Measurements from ENCODE around the gene IFNL2.
"Not testable (repeated sequence)": the region's sequence is repeated elsewhere in the genome, so short reads cannot be mapped to it uniquely, and the experiment has no call there.

Gene IFNL2

GRCh38 chr19:39268085-39268484 is at the start of gene IFNL2:
TSS of gene IFNL2 (plus strand) at chr19:39268396. CDS start at chr19:39268569, 173 bp downstream.
- DNase-seq (ENCODE audit: low read depth), result not testable (repeated sequence)

GRCh38 chr19:39219108-39219507 is 49.1 kb upstream of the IFNL2 start:
- not testable (repeated sequence) for DNase-seq (ENCODE audit: low read depth)

DNA sequence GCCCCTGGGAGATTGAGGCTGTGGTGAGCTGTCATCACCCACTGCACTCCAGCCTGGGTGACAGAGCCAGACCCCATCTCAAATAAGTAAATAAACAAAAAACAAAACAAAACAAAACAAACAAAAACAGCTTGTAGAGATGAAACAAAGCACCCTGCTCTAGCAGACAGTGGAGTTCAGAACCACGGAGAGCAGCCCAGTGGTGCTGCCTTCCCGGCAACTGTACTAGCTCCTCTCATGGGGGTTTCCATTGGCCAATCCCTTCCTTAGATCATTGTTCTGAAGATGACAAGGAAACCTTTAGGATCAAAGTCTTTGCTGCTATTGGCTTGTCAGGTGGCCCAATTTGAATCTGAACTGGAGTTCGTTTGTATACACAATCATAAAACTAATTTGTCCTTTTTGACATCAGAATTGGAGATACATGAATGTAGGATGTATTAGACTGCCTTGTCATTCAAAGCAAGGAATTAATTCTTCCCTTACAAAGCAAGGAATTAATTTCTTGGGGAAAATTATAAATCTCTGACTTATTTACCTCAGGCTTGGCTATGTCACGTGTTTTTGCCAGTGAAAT is 44.4 kb upstream of the IFNL2 start:
- DNase-seq (ENCODE audit: low read depth), result no peak

DNA sequence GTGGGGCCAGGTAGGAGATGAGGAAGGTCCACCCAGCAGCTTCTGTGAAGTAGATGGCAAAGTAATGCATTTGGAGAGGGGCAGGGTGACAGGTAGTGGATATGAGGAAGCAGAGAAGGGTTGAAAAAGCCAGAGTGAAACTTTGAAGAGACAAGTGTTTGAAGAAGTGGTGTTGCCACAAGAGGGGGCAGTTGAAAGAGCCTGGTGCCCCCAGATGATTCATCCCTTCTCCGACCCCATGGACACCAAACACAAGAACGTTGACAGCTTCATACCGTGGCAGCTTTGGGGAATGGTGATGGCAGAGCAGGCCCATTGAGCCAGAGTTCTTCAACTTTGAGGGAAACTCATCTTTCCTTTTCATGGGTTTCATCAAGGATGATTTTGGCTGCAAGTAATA is 43.3 kb upstream of the IFNL2 start:
- no peak for DNase-seq (ENCODE audit: low read depth)

DNA sequence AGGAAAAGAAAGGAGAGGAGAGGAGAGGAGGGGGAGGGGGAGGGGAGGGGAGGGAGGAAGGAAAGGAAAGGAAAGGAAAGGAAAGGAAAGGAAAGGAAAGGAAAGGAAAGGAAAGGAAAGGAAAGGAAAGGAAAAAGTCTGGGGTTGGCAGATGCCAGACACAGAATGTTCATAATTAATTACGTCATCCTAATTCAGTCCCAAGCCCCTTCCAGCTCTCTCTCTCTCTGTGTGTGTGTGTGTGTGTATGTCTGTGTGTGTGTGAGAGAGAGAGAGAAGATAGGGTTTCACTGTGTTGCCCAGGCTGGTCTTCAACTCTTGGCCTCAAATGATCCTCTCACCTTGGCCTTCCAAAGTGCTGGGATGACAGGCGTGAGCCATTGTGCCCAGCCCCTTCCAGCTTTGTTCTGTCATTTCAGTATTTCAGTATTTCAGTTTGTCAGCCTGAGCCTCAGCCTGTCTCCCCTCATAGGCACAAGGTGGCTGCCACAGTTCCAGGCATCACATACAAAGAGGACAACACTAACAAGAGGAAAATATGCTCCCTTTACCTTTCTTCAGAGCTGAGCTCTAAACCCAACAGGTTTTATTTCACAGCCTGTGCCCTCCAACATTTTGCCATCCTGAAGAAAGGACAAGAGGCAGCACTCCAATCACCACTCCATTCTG is 38.0 kb upstream of the IFNL2 start:
- no peak for DNase-seq (ENCODE audit: low read depth)

- DNase-seq (ENCODE audit: low read depth), result no peak
Measured at GRCh38 chr19:39232708-39233107, 35.5 kb upstream of the IFNL2 start.

- peak; percentile 24 for DNase-seq (ENCODE audit: low read depth)
Measured at GRCh38 chr19:39236527-39236926, 31.7 kb upstream of the IFNL2 start.

GRCh38 chr19:39237200-39238184 is 30.7 kb upstream of the IFNL2 start:
- peak; percentile 14 for DNase-seq (ENCODE audit: low read depth)

GRCh38 chr19:39238209-39238608 is 30.0 kb upstream of the IFNL2 start:
- no peak for DNase-seq (ENCODE audit: low read depth)

- DNase-seq (ENCODE audit: low read depth), result no peak
Measured at GRCh38 chr19:39238944-39239343, 29.3 kb upstream of the IFNL2 start.

DNA sequence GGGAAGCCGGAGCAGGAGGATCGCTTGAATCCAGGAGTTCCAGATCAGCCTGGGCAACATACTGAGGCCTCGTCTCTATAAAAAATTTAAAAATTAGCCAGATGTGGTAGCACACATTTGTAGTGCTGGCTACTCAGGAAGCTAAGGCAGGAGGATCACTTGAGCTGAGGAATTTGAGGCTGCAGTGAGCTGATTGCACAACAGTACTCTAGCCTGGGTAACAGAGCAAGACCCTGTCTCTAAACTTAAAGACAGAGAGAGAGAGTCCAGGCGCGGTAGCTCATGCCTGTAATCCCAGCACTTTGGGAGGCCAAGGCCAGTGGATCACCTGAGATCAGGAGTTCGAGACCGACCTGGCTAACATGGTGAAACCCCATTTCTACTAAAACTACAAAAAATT is 27.8 kb upstream of the IFNL2 start:
- DNase-seq (ENCODE audit: low read depth), result no peak

GRCh38 chr19:39243741-39244140 is 24.5 kb upstream of the IFNL2 start:
- DNase-seq (ENCODE audit: low read depth), result not testable (repeated sequence)

DNA sequence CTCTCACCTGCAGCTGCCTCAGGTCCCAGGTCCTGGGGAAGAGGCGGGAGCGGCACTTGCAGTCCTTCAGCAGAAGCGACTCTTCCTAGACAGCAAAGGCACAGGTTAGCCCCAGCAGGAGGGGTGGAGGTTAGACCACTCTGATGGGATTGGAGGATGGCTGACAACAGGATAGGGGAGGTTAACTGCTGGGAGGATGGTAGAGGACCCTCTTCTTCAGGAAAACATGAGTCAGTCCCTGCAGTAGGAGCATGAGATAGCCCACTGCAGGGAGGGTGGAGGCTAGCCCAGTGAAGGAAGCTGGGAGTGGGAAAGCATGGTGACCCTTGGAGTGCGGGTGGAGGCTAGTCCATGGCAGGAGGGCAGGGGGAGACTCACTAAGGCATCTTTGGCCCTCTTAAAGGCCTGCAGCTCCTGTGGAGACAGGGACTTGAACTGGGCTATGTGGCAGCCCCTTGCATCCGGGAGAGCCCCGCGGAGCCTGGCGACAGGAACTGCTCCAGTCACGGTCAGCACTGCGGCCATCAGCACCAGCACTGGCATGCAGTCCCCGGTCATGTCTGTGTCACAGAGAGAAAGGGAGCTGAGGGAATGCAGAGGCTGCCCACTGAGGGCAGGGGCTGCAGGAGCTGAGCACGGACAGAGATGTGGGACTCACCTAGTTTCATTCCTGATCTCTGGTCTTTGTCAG is 23.6 kb upstream of the IFNL2 start, which contains the start of gene IFNL3:
TSS of gene IFNL3 (minus strand) at position 597 of the 691 bp plus-strand sequence. CDS start at position 558, 39 bp downstream.
- not testable (repeated sequence) for DNase-seq (ENCODE audit: low read depth)

- DNase-seq (ENCODE audit: low read depth), result not testable (repeated sequence)
Measured at GRCh38 chr19:39245166-39245565, 23.0 kb upstream of the IFNL2 start.

DNA sequence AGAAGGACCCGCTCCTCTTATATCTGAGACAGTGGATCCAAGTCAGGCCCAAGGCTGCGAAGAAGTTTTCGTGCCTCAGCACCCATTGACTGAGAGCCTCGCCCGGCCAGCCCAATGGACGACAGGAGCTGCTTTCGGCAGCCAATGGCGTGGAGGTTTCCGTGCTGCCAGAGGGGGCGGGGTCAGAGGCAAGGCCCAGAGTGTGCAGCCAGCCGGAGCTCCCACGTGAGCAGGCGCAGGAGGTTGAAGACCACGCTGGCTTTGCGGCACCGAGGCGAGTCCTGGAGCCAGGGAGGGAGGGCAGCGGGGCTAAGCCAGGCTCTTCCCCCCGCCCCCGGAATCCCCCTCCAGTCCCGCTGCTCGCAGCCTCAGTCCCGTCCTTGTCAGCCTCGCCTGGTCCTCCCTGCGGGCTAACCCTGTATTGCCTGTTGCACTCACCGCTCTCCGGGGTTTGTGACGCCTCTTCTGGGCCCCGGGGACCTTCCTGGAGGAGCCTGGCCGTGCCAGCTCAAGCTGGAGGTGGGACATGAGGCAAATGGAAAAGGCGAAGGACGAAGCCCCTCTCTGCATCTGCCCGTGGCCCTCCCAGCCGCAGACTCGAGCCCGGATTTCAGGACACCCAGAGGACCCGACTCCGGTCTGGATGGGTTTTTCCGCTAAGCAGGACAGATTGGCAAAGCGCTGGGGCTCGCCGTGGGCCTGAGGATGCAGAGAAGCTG is 21.1 kb upstream of the IFNL2 start:
- DNase-seq (ENCODE audit: low read depth), result no peak

- DNase-seq (ENCODE audit: low read depth), result no peak
Measured at GRCh38 chr19:39247701-39248664, 20.2 kb upstream of the IFNL2 start.

- no peak for DNase-seq (ENCODE audit: low read depth)
Measured at GRCh38 chr19:39248806-39249205, 19.4 kb upstream of the IFNL2 start, which contains the start of gene IFNL4. TSS of gene IFNL4 (minus strand) at chr19:39248856.

GRCh38 chr19:39251081-39251480 is 17.1 kb upstream of the IFNL2 start:
- no peak for DNase-seq (ENCODE audit: low read depth)

DNA sequence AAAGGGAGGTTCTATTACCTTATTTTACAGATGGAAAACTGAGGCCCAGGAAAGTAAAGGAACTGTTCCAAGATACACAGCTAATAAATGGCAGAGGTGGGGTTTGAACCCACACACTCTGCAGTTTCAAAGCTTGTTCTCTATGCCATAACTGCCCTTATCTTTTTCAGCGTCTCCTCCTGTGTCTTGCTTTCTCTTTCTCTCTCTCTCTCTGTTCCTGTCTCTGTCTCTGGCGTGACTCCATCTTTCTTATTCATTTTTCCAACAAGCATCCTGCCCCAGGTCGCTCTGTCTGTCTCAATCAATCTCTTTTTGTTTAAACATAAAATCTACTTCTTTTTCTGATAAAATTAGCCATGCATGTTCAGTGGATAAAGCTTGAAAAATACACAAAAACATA is 16.4 kb upstream of the IFNL2 start:
- no peak for DNase-seq (ENCODE audit: low read depth)

- DNase-seq (ENCODE audit: low read depth), result no peak
Measured at GRCh38 chr19:39252458-39252857, 15.7 kb upstream of the IFNL2 start.

Measured in activated T-helper 1 cell treated with Interleukin-2 at 50 U/mL for 16 hours (primary cell).